Heart left ventricle (tissue), 13 donors: Measurements from ENCODE around the gene C5orf47.

Source experiments
- CTCF ChIP-seq, 12 donors: fragments of 200-600 bp; sonication (generic) in 4 of 12; IDR thresholded peaks; one replicate each; pipeline versions ENCODE4 v1.5.0 to v1.8.0; 2018 to 2022; ENCODE audit warnings: antibody characterized with exemption in 12 of 12, mild to moderate bottlenecking in 5 of 12
- POLR2A ChIP-seq, 2 donors: fragments of 450-650 bp; IDR thresholded peaks; one replicate each; pipeline ENCODE4 v1.6.1; 2017; ENCODE audit warnings: antibody characterized with exemption in 2 of 2, mild to moderate bottlenecking in 2 of 2, moderate library complexity in 2 of 2
- donor health status: ischemic (EF 13 %, LVEDD 7.1; RV severe dilation, severe dysfunction).
- donor health status: DM: no; HTN: yes; CAD: no.
- donor health status: DM: no; HTN: no; CAD: no.
- donor health status: ischemic (EF 25% LVEDD 6.9; RV normal size, moderate dysfunction).
- donor health status: ischemic (EF 25% LVEDD 5.7; RV mildly dilated, moderate dysfunction).
- donor health status: ischemic (EF 35%, LVEDD 5.7; RV mildly dilated, moderate dysfunction).
- donor health status: nonischemic (EF 11% LVEDD 7.7; RV severe dilation, severe dysfunction).
- donor health status: DM: yes; HTN: yes; CAD: no.
- donor health status: PGD.
- donor health status: ischemic (EF 29% LVEDD 5.4; RV normal size, mild dysfunction).
- donor health status: nonischemic (EF 23%, LVEDD 6.1; RV moderate dilation, normal function).

DNA sequence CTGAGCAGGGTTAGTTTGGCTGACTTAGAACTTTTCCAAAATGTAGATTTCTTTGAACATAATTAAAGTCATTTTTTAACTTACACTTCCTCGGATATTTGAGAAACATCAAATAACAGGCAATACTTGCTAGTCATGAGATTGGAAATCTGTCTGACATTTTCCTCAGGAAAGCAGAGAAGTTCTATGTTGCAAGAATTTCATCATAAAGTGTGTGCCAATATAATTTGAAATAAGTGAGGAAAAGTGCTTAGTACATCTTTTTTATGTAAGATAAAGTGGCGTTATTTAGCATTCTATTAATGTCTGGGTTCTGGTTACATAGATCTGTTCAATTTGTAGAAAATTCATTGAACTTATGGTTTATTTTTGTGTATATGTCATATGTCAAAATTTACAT, 48.7 kb upstream of the C5orf47 start:
- TF ChIP-seq CTCF (IDR thresholded peaks at IDR 0.05) (no peak), POLR2A (IDR thresholded peaks at IDR 0.05) (no peak)
